GM18867 (cell line): ENCODE data around the gene ATXN3L.
"Not testable (repeated sequence)": the region's sequence is repeated elsewhere in the genome, so short reads cannot be mapped to it uniquely, and the experiment has no call there.

Experiments
- ATAC-seq: cut with Tn5 transposase; IDR thresholded peaks from one replicate; pipeline ENCODE4 v1.9.1; 2021; ENCODE audit warnings: mild to moderate bottlenecking, moderate library complexity; ENCODE audit not compliant: unreplicated experiment

The ATXN3L gene

DNA sequence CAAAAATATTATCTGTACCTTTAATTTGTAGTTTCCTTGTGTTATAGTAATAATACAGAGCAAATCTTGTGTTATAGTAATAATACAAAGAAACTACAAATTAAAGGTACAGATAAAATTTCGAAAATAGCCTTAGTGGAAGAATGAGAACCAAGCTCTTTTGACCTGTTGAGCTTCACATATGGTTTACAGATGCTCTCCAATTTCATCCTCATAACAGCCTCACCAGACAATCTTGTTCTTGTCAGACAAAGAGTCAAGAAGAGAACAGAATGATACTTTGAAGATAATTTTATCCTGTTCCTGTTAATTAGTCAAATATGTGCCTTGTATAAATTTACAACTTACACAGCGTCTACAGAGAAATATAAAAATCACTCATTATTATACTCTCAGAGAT is 12.8 kb downstream of the ATXN3L start:
- ATAC-seq, result no peak

DNA sequence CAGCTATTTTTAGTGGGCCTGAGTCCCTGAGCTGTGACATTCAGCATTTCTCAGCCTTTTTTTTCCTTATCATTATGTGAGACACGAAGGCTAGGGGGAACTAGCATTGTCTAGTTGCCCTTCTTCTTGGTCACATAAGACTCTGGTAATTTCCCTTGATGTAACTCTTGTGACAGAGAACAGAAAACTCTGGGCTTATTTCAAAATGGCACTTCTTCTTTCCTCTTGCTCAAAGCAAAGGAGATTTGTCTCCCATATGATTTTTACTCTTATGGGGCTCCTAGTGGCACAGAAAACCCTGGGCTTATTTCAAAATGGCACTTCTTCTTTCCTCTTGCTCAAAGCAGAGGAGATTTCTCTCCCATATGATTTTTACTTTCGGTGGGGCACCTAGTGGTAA is 14.7 kb downstream of the ATXN3L start:
- ATAC-seq, result no peak

DNA sequence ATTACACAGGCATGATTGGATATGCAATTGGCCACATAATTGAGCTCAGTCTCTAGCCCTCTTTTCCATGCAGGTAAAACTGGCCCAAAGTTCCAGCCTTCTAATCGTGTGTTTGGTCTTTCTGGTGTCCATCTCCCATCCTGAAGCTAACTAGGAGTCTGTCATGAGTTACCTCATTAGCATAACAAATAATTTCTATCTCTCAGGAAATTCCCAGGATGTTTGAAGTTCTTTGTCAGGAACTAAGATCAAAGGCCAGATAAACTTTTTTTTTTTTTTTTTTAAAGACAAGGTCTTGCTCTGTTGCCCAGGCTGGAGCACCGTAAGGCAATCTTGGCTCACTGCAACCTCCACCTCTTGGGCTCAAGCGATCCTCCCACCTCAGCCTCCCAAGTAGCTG is 15.8 kb downstream of the ATXN3L start:
- no peak for ATAC-seq

DNA sequence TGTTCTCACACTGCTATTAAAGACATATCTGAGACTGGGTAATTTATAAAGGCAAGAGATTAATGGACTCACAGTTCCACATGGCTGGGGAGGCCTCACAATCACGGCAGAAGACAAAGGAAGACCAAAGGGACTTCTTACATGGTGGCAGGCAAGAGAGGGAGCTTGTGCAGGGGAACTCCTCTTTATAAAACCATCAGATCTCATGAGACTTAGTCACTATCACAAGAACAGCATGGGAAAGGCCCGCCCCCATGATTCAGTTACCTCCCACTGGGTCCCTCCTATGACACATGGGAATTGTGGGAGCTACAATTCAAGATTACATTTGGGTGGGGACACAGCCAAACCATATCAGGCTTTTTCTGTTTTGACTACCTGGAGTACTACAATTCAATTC is 16.6 kb downstream of the ATXN3L start:
- ATAC-seq, result not testable (repeated sequence)

DNA sequence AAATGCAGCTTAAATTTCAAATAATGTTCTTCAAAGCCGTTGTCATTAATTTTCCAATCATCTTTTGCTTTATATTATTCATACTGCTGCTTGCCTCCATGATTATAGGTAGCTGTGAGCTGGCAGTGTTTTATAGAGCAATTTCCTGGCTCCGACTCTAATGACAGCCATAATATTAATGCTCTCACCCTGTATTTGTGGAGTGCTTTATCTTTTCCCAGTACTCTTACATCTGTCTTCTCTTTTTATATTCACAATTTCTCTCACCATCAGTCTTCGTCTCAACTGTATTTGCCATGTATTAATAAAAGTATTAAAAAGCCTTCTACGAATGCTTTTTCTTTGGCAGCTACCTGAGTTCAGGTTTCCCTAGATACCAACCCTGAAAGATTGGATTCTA is 21.0 kb downstream of the ATXN3L start:
- no peak for ATAC-seq

DNA sequence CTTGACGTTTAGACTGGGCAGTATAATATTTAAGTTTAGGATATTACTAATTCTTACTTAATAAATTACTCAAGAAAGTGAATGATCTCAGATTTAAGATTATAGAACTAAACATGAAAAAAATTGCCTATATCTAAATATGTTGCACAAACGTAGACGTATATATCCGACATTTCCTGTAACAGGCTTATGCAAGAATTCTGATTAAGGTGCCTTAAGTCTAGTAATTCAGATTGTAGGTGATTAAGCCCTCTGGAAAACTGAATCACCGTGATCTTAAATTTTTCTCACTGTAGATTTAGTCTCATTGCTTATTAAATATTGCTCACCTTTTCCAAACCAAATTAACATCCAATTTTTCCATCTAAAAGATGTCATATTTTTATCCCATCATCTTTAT is 24.0 kb downstream of the ATXN3L start:
- ATAC-seq, result no peak

DNA sequence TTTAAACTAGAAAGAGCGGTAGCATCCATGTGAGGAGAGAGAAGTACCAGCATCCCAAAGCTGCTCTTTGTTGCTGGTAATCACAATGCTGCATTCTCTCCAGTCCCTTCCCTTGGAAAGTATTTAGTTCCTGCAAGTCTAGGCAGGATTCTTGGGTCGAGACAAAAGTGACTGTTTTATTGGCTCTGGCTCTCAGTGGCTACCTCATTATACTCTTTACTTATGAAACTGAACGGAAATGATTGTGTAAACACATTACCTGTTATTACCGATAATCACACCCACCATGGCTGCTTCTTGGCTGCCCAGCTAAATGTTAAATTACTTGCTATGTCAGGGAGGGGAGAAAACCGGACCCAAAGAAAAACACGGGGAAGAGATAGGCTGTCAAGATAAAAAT is 26.2 kb downstream of the ATXN3L start:
- ATAC-seq, result no peak

DNA sequence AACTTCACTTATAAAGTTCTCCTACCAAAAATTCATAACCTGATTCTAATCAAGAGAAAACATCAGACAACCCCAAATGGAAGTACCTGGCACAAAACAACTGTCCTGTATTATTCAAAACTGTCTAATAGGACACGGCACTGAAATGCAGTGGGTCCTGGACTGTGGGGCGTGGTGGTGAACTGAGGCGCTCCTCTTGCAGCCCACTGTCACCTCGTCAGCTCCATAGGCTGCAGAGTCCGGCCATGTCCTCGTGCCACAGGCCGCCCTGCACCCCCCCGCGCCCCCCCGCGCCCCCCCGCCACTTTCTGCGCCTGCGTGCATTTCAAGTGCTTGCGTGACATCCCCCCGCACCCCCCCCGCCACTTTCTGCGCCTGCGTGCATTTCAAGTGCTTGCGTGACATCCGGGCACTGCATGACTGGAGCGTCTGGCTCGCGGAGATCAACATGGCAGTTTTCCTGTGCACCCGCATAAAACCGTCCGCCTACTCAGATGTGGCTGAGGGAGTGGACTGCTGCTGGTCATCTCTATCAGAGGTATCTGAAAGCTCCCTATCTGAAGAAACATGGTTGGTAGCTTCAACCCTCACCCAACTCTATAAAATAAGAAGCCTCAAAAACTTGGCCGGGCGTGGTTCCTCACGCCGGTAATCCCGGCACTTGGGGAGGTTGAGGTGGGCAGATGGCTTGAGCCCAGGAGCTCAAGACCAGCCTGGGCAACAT is 28.8 kb downstream of the ATXN3L start:
- ATAC-seq, result no peak

DNA sequence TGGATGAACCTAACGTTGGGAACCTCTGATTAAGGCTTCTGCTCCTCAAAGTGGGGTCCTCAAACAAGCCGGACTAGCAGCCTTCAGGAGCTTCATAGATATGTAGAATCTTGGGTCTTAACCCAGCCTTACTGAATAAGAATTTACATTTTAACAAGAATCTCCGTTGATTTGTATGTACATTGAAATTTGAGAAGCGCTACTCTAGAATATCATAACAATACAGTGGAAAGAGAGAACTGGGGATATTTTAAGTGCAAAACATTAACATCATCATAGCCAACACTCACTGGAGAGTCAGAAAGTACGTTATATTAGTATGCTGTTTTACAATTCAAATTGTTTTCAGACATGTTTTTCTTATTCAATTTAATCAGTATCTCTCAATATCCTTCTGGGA is 31.2 kb downstream of the ATXN3L start:
- no peak for ATAC-seq

DNA sequence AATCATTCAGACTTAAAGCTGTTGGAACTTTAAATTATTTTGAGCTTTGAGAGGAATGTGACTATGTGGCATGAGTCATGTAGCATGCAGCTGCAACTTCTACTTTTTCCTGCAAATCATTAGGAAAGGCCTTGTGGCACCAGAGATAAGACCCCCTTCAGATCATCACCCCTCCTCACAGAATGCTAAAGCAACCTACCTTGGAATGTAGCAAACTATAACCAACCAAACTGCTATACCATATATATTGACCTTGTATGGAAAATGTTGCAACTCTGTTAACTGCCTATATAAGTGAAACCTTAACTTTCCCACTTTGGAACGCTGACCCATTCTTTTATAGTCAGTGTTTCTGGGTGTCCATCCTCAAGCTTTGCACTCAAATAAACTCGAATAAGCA is 32.0 kb downstream of the ATXN3L start:
- ATAC-seq, result no peak

DNA sequence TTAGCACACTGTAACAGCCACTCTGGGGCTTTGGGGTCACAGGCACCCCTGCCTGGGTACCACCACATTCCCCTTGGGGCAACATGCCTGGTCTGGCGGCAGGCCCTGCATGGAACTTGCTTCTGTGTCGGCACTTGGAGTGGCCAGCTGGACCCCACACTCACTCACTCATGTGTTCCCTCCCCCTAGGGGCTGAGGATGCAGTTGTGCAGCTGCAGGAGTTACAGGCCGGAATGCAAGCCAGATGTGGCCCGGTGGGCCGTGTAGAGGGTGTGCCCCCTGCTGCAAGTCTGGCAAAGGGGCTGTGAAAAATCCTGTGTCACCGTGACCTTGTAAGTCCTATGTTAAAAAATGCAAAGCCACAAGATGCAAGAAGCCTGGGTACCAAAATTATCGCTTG is 34.2 kb downstream of the ATXN3L start:
- no peak for ATAC-seq

DNA sequence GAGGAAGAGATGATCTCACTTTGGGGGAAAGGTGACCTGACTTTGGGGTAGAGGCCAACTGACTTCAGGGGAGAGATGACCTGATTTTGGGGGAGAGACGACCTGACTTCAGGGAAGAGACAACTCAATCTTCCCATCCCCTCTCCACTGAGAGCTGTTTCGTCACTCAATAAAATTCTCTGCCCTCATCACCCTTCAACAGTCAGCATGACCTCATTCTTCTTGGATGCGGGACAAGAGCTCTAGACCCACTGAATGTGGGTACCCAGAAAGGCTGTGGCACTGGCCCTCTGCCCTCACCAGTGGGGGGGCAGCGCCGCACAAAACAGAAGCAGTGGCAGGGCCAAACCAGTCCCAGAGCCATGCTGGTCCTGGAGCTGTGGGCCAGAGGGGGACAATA is 34.6 kb downstream of the ATXN3L start:
- no peak for ATAC-seq

DNA sequence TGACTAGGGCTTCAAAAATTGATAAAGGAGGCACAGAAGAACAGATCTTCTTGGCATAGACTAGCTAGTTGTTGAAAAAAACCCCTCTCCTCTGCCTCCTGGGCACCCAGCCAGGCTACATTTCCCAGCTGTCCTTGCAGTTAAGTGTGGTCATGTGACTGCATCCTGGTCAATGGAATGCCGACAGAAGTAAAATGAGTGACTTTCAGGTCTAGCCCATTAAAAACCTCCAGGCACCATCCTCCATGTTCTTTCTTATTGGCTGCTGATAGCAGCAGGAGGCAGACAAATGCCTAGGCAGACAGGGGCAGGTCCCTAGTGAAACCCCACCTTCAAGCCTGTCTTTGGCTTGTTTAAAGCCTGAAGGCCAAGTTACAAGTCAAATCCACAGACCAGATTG is 35.3 kb downstream of the ATXN3L start:
- ATAC-seq, result no peak

DNA sequence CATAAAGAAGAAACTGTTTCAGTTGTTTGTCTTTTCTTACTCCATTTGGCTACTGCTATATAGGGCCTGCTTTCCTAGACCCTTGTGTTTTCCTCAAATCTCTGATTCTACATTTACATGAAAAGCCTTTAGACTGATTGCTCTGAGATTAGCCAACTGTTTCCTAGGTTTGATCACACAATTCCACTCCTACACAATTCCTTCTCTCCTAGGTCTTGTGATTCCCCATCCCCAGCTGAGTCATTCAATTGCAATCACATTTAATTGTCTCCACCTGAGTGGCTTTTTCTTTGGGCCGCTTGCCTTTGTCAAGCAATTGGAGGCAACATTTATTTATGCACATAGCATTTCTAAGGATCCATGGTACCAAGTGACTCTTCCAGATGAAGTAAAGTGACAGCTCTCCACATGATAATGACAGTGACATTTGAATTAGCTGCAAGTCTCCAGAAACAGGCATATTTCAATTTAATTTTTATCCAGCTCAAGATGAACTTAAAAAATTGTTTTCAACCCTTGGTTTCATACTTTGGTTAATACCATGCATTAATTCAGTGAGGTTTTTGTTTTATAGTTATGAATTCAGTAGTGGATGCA is 35.8 kb downstream of the ATXN3L start:
- no peak for ATAC-seq

DNA sequence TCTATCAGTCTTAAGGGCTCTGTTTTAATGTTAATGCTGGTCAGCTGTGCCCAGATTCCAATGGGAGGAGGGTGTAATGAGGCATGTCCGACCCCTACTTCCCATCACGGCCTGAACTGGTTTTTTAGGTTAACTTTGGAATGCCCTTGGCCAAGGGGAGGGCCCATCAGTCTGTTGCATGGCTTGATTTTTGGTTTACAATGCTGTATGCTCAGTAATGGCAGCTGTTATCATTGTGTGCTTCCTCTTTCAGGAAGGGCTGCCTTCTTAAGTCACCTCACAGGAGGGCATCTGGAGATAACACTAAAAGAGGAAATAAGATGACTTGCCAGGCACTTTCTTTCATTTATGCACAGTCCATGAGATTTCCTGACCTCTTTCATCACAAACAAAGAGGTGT is 36.3 kb downstream of the ATXN3L start:
- no peak for ATAC-seq

DNA sequence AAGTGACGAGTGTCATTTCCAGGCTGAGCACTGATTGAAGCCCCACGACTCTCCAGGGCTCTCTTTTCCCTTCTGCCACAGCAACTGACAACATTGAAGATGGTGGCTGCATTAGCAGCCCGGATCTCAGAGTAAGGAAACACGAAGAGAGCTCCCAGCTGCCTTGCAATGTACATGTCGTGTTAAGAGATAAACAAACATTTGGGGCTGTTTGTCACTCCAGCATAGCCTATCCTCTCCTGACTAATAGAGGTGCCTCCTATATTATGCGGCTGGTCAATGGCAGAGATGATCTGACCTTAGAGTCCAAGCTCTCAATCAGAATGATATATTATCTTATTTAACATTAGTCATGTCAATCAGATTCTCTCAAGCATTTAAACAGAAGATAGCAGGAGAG is 38.6 kb downstream of the ATXN3L start:
- no peak for ATAC-seq

DNA sequence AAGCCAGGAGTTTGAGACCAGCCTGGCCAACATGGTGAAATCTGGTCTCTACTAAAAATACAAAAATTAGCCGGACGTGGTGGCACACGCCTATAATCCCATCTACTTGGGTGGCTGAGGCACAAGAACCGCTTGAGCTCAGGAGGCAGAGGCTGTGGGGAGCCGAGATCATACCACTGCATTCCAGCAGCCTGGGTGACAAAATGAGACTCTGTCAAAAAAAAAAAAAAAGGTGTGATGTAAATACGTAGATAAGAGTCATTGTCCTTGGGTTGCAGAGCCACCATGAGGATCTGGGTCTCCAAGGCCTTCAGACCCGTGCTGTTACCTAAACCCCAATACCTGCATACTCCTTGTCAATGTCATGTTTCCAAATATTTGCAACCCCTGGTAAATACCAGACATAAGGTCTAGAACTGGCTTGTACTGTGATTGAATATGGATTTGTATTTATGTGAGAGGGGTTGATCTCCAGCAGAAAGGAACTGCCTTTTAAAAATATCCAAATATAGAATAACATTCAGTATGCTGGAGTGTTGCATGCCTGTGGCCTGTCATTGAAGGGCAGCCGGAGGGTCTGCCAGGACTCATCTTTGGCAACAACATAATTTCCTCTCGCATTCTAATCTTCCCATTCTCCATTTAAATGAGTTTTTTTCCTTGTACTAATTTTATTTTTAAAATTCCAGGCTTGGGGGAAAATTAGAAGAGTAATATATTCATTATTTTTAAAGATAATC is 40.4 kb downstream of the ATXN3L start:
- no peak for ATAC-seq

DNA sequence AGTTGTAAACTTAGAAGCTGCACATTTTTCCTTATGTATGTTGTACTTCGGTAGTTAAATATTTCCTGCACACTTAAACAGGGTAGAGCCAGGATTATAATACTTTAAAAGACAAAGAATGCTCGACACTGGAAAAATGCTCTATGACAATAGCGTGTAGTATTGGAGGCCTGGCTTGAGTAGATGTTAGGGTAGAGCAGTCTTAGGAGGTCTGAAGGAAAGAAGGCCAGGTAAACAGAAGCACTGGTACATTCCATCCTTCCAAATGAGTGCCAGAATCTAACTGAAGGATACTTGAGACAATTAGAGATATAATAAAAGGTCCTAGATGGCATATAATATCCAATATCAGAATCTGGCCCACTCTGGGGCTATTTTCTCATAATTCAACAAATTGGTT is 42.3 kb downstream of the ATXN3L start:
- ATAC-seq, result no peak

DNA sequence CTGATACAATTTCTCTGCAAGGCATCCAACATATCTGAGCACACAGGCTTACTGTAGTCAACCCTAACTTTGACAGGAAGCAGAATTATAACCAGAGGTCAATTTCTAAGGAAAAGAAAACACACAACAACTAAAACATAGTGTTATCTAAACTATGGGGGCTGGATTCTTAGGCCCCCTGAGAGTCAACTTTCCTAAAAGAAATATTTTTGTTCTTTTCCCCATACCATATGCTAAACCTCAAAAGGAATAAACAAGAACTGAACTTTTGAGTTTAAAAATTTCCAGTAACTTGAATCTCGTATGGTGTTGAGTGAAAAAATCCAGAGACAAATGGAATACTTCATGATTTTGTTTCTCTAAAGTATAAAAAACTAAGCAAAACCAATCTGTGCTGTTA is 42.9 kb downstream of the ATXN3L start:
- no peak for ATAC-seq

DNA sequence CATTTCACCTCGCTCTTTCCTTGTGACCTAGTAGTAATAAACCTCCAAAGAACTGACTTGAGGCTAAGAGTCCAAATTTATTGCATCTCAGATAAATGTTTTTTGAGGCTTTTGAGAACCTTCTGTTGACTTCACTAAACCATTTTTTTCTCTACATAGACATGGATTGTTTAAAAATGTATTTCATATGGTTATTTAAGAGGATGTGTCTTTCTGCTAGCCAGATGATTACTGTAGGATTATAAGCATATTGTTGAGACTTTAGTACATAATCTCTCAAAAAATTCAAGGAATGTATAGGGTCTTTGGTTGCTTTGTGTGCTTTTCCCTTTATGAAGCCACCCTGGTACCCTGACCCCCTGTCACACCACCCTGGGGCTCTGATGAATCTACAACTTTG is 44.8 kb downstream of the ATXN3L start:
- ATAC-seq, result no peak

DNA sequence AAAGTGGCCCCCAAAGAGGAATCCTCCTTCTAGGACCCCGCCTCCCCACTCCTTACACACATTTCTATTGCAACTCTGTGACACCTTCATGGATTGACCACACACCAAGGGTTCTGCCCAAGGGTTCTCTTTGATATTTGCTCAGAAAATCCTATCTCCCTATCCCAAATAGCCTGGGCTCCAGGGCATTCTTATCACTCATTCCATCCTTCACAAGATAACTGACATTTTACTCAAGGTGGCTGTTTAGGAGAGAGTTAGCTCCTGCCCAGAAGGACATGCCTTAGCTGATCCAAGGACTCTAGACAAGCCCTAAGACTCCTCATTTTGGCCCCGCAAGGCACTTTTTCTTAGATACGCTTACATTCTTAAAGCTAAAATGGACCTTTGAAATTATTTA is 47.4 kb downstream of the ATXN3L start:
- no peak for ATAC-seq

DNA sequence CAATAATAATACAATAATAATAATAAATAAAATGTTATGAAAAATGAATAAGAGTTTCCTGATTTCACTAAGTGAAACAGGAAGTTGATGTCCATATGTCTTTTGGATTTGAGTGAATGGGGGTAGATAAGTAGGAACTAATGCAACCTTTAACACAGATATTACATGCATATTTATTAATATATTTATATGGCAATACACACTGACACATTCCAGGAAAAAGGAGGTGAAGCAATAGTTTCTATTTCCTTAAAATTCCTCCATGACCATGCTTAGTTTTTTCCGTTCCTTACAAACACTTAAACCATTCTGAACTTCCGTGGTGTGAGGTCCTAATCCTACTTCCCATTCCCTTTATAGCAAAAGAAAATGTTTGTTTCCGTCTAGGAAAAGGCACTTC is 48.3 kb downstream of the ATXN3L start:
- no peak for ATAC-seq
